ENCODE data around the gene EPHA5.

The EPHA5 gene

GRCh38 chr4:65623506-65623905 lies 46.8 kb downstream of the EPHA5 start:
- DNase-seq = no peak

GRCh38 chr4:65617416-65617815 lies 52.9 kb downstream of the EPHA5 start:
- DNase-seq = no peak

GRCh38 chr4:65604515-65604914 lies 65.8 kb downstream of the EPHA5 start:
- DNase-seq = no peak

GRCh38 chr4:65600656-65601055 lies 69.6 kb downstream of the EPHA5 start:
- DNase-seq = no peak

GRCh38 chr4:65599340-65599739 lies 70.9 kb downstream of the EPHA5 start:
- DNase-seq = no peak

GRCh38 chr4:65597697-65598096 lies 72.6 kb downstream of the EPHA5 start:
- DNase-seq = no peak

GRCh38 chr4:65592089-65592488 lies 78.2 kb downstream of the EPHA5 start:
- no peak for DNase-seq

- no peak for DNase-seq
Measured at GRCh38 chr4:65589921-65590320, 80.4 kb downstream of the EPHA5 start.

- DNase-seq = no peak
Measured at GRCh38 chr4:65589331-65589730, 81.0 kb downstream of the EPHA5 start.

- no peak for DNase-seq
Measured at GRCh38 chr4:65580551-65580950, 89.7 kb downstream of the EPHA5 start.

GRCh38 chr4:65566473-65566872 lies 103.8 kb downstream of the EPHA5 start:
- no peak for DNase-seq

- DNase-seq = no peak
Measured at GRCh38 chr4:65561164-65561563, 109.1 kb downstream of the EPHA5 start.

- no peak for DNase-seq
Measured at GRCh38 chr4:65559270-65559669, 111.0 kb downstream of the EPHA5 start.

GRCh38 chr4:65552057-65552456 lies 118.2 kb downstream of the EPHA5 start:
- DNase-seq = no peak

- DNase-seq = no peak
Measured at GRCh38 chr4:65550500-65550899, 119.8 kb downstream of the EPHA5 start.

GRCh38 chr4:65546882-65547416 lies 123.3 kb downstream of the EPHA5 start:
- DNase-seq = no peak

GRCh38 chr4:65538571-65538970 lies 131.7 kb downstream of the EPHA5 start:
- no peak for DNase-seq

- DNase-seq = no peak
Measured at GRCh38 chr4:65535113-65535512, 135.2 kb downstream of the EPHA5 start.

GRCh38 chr4:65521666-65522065 lies 148.6 kb downstream of the EPHA5 start:
- DNase-seq = no peak

- DNase-seq = no peak
Measured at GRCh38 chr4:65515646-65516045, 154.6 kb downstream of the EPHA5 start.

- no peak for DNase-seq
Measured at GRCh38 chr4:65510976-65511375, 159.3 kb downstream of the EPHA5 start.

- DNase-seq = no peak
Measured at GRCh38 chr4:65508168-65508567, 162.1 kb downstream of the EPHA5 start.

- no peak for DNase-seq
Measured at GRCh38 chr4:65502131-65502701, 168.1 kb downstream of the EPHA5 start.

- DNase-seq = no peak
Measured at GRCh38 chr4:65498606-65499005, 171.7 kb downstream of the EPHA5 start.

- DNase-seq = no peak
Measured at GRCh38 chr4:65495439-65495838, 174.8 kb downstream of the EPHA5 start.
